HepG2 (cell line): ENCODE data around the gene SLC4A7. TPM values are rescaled to one million over a fixed set of nuclear protein-coding genes. Genes with fewer than 3 reads are reported as not detected.
A peak's percentile ranks its signal among the peaks of the same experiment; 100 is the strongest.

Experiments
- ATAC-seq: fragments of 200-7000 bp; cut with Tn5 transposase; 3 replicates; pipeline ENCODE4 v1.9.1; 2020; ENCODE audit warnings: mild to moderate bottlenecking, moderate library complexity
- BruUV-seq: library from RNA; stranded (reverse); fragments of 400-500 nt; replicated peaks from 2 replicates; lab custom pipeline; 2021; lab: Mats Ljungman, UMichigan
- CTCF ChIA-PET: fragments of 300-600 bp; formaldehyde crosslinking; extraction: SDS; loops from one replicate; lab custom pipeline; 2021; ENCODE audit warnings: low total read pairs, inconsistent platforms, low intra/inter-chr PET ratio; lab: Yijun Ruan, JAX
- POLR2A ChIA-PET: fragments of 350-600 bp; sonication (Branson Sonifier 250); formaldehyde crosslinking; loops from one replicate; lab custom pipeline; 2020; ENCODE audit warnings: antibody characterized with exemption, inconsistent platforms; lab: Yijun Ruan, JAX
- DNase-seq: peaks from one replicate; pipeline ENCODE4 v3.0.0-alpha.2; 2015; ENCODE audit warnings: low spot score
- FAIRE-seq: peaks from 3 replicates; lab custom pipeline; 2011; peaks lifted over from hg19 to GRCh38; lab: Jason Lieb, UNC
- H2AFZ ChIP-seq: one replicate; pipeline ENCODE4 v1.6.1; 2011; ENCODE audit warnings: low read length, inconsistent platforms
- H3K27ac ChIP-seq: fragments of 300-600 bp; 3 replicates; pipeline ENCODE4 v1.8.0; 2011; ENCODE audit warnings: mixed run types, mild to moderate bottlenecking, mixed read lengths, low read length, inconsistent platforms; ENCODE audit not compliant: insufficient read depth; ENCODE audit errors: extremely low read length
- H3K27me3 ChIP-seq, 2 experiments: fragments of 200-600 bp in 1 of 2; 2 replicates in 1 of 2; 3 replicates in 1 of 2; pipeline versions ENCODE4 v1.6.0 to v1.8.0; 2011; ENCODE audit warnings: low read length in 2 of 2, mild to moderate bottlenecking in 2 of 2, moderate library complexity in 2 of 2, inconsistent platforms in 1 of 2; ENCODE audit not compliant: insufficient read depth in 2 of 2, control insufficient read depth in 1 of 2
- H3K36me3 ChIP-seq, 2 experiments: fragments of 200-600 bp in 1 of 2; replicated peaks in 1 of 2; 2 replicates in 1 of 2; 3 replicates in 1 of 2; pipeline versions ENCODE4 v1.5.1 to v1.8.0; 2011; ENCODE audit warnings: low read length in 2 of 2, inconsistent platforms in 1 of 2; ENCODE audit not compliant: insufficient read depth in 2 of 2, control insufficient read depth in 1 of 2
- H3K4me1 ChIP-seq: 2 replicates; pipeline ENCODE4 v1.5.1; 2012; ENCODE audit warnings: low read length, inconsistent platforms; ENCODE audit not compliant: insufficient read depth
- H3K4me2 ChIP-seq: 2 replicates; pipeline ENCODE4 v1.6.0; 2011; ENCODE audit warnings: low read depth, low read length, inconsistent platforms
- H3K4me3 ChIP-seq, 3 experiments: fragments of 200-600 bp in 1 of 3; sonication (generic), shearing (Covaris generic) in 1 of 3; replicated peaks in 1 of 3; 2 replicates each; pipeline ENCODE4 v1.5.1; 2011 to 2016; ENCODE audit warnings: low read length in 3 of 3, inconsistent platforms in 2 of 3, low read depth in 2 of 3, mild to moderate bottlenecking in 2 of 3, control low read depth in 1 of 3, mixed read lengths in 1 of 3; ENCODE audit not compliant: insufficient read depth in 1 of 3
- H3K79me2 ChIP-seq: one replicate; pipeline ENCODE4 v1.6.1; 2011; ENCODE audit warnings: low read length, inconsistent platforms; ENCODE audit not compliant: insufficient read depth
- H3K9ac ChIP-seq: 2 replicates; pipeline ENCODE4 v1.6.0; 2011; ENCODE audit warnings: mild to moderate bottlenecking, low read depth, low read length, inconsistent platforms; ENCODE audit not compliant: insufficient read depth
- H3K9me3 ChIP-seq: 2 replicates; pipeline ENCODE4 v1.5.1; 2012; ENCODE audit warnings: mild to moderate bottlenecking, low read length
- H4K20me1 ChIP-seq: 2 replicates; pipeline ENCODE4 v1.6.0; 2011; ENCODE audit warnings: inconsistent platforms, mild to moderate bottlenecking, low read length, moderate library complexity; ENCODE audit not compliant: insufficient read depth
- AGO1 ChIP-seq: fragments of 200-400 bp; formaldehyde crosslinking; IDR thresholded peaks from 2 replicates; pipeline ENCODE4 v1.6.1; 2017; ENCODE audit warnings: mild to moderate bottlenecking, low read depth, low read length, moderate library complexity; ENCODE audit not compliant: poor library complexity, severe bottlenecking
- HNF4A ChIP-seq: sonication (generic); formaldehyde crosslinking; IDR thresholded peaks from 2 replicates; pipeline ENCODE4 v1.4.0; 2020; ENCODE audit warnings: missing genetic modification reagents
- MYC ChIP-seq: sonication (generic); formaldehyde crosslinking; IDR thresholded peaks from 2 replicates; pipeline ENCODE4 v1.9.0; 2021; ENCODE audit warnings: missing genetic modification reagents, borderline replicate concordance
- RFX5 ChIP-seq: IDR thresholded peaks from 2 replicates; pipeline ENCODE4 v1.6.1; 2011; ENCODE audit warnings: low read depth, low read length, improper control_type of control experiment
- THAP11 ChIP-seq: IDR thresholded peaks from 2 replicates; pipeline ENCODE4 v1.6.1; 2016; ENCODE audit warnings: missing biosample characterization, missing genetic modification reagents
- XRCC5 ChIP-seq: fragments of 200-400 bp; formaldehyde crosslinking; optimal IDR thresholded peaks from 2 replicates; pipeline ENCODE3; 2017; ENCODE audit warnings: mild to moderate bottlenecking, low read length
- ZFP62 ChIP-seq: sonication (generic); formaldehyde crosslinking; IDR thresholded peaks from 2 replicates; pipeline ENCODE4 v1.4.0; 2020; ENCODE audit warnings: missing genetic modification reagents
- ZNF12 ChIP-seq: sonication (generic); formaldehyde crosslinking; IDR thresholded peaks from 2 replicates; pipeline ENCODE4 v1.5.0; 2020; ENCODE audit warnings: missing genetic modification reagents
- WGBS: methylation state at CpG from one replicate; pipeline ENCODE4 v1.1.6; 2017; ENCODE audit warnings: low lambda C conversion rate; 5-methylcytosine and 5-hydroxymethylcytosine counted together
- in situ Hi-C: cut with HindIII; loops from 2 replicates; pipeline ENCODE4 v1.10.0; 2017; ENCODE audit warnings: low pct_unique_long_range_greater_than_20kb; ENCODE audit not compliant: extremely low pct_ligation_motif_present
- intact Hi-C: fragments of 100-400 bp; cut with micrococcal nuclease; formaldehyde crosslinking; loops from one replicate; pipeline ENCODE4 v1.10.0; 2022; ENCODE audit not compliant: unreplicated experiment
- polyA plus RNA-seq, 8 experiments: library from polyadenylated mRNA; depleted of rRNA in 3 of 8; stranded (reverse) in 7 of 8; unstranded in 1 of 8; fragments of >200 nt; fragmentation: Illumina TruSeq in 4 of 8; extraction: Trizol in 4 of 8; gene quantifications; 2 replicates each; pipeline versions ENCODE4 v1.2.1 to v1.2.3, GENCODE V29; 2011 to 2016; ENCODE audit warnings: low read depth in 4 of 8, missing spikeins in 1 of 8, mixed read lengths in 1 of 8; ENCODE audit not compliant: insufficient read depth in 1 of 8
- total RNA-seq, 5 experiments: library from RNA; depleted of rRNA; stranded (reverse); fragments of >200 nt; fragmentation: Illumina TruSeq; extraction: Trizol; gene quantifications; 2 replicates each; pipeline ENCODE4 v1.2.3, GENCODE V29; 2016; ENCODE audit warnings: low read depth in 1 of 5
- TF ChIP-seq, protein P1 (sequence below): sonication (generic); formaldehyde crosslinking; IDR thresholded peaks from 2 replicates; pipeline ENCODE4 v1.5.1; 2020; ENCODE audit warnings: mild to moderate bottlenecking, missing genetic modification reagents, moderate library complexity
- TF ChIP-seq, protein P2 (sequence below): sonication (generic); formaldehyde crosslinking; conservative IDR thresholded peaks from 2 replicates; pipeline ENCODE4 v1.4.0; 2020; ENCODE audit warnings: missing genetic modification reagents
- TF ChIP-seq, protein P3 (sequence below): sonication (generic); formaldehyde crosslinking; IDR thresholded peaks from 2 replicates; pipeline ENCODE4 v1.5.0; 2020; ENCODE audit warnings: mild to moderate bottlenecking, missing genetic modification reagents

Gene SLC4A7
- total and polyA plus RNA-seq, 2 of the 13 experiments (the other 11 are each of a cell fraction or from before 2014, with no cell fraction given): 16.4 to 43.8 TPM

DNA sequence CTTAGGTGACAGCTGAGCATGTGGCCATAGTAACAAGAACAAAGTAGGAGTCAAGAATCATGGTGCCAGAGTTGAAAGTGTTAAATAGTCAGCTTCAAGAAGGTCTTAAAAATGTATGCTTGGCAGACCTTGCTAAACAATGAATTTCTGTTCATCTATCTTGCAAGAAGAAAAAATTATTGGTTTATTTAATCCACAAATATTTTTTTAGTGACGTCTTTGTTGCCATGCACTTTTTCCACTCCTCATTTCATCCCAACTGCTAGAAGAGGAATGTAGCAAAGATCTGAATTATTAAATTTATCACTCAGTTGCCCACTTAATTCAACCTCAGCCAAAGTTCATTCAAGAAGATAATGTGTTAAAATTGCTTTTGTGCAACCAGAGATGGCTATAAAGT is 3.2 kb upstream of the SLC4A7 start:
- Histone ChIP-seq H3K4me1 (peaks cover 11% of the 10 kb centered on the region), H3K9ac (no peak overlapping the region), H3K27ac (no peak overlapping the region), H3K27me3 (no peaks in the 10 kb centered on the region; a peak in 1 of 5 replicates), H4K20me1 (no peaks in the 10 kb centered on the region; the same call in 1 of the 2 replicates)
- ATAC-seq (no peak), FAIRE-seq (no peak)
- TF ChIP-seq RFX5: peak; percentile 66; the same call in 1 of the 2 replicates
- no peak for TF ChIP-seq ZNF12 (CRISPR knock-in tag)
- TF ChIP-seq, all 625 proteins: peak for 1
- H3K79me2 ChIP-seq: peaks cover 12% of the 10 kb centered on the region
- no peak overlapping the region for H3K4me3 ChIP-seq
- ChIA-PET POLR2A (no interaction called here), CTCF (no interaction called here)
- intact Hi-C loops (no loop called here), in situ Hi-C loops (no loop called here)
- BruUV-seq: no TSS peak
- H3K36me3 ChIP-seq: no peaks in the 10 kb centered on the region
- WGBS: 8% methylated on average over 1 of the region's 1 CpG
- H3K9me3 ChIP-seq: no peaks in the 10 kb centered on the region
- no peak overlapping the region for H2AFZ ChIP-seq
- H3K4me2 ChIP-seq: no peak overlapping the region
- no peak for DNase-seq

DNA sequence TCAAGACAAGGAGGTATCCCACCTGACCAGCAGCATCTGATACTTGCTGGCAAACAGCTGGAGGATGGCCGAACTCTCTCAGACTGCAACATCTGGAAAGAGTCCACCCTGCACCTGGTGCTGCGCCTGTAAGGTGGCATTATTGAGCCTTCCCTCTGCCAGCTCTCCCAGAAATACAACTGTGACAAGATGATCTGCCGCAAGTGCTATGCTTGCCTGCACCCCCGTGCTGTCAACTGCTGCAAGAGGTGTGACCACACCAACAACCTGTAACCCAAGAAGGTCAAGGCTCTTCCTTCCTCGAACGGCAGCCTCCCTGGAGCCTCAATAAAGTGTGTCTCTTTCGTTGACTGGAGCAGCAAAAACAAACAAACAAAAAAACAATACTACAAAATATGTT is 2.2 kb upstream of the SLC4A7 start:
- Histone ChIP-seq H3K9ac (no peak overlapping the region), H3K4me2 (no peak overlapping the region), H3K27ac (no peak overlapping the region), H3K4me3 (no peak overlapping the region), H3K79me2 (peaks cover 23% of the 10 kb centered on the region), H3K4me1 (peaks cover 21% of the 10 kb centered on the region), H3K9me3 (no peaks in the 10 kb centered on the region), H2AFZ (no peak overlapping the region), H3K36me3 (no peaks in the 10 kb centered on the region), H3K27me3 (no peaks in the 10 kb centered on the region; a peak in 1 of 5 replicates), H4K20me1 (peaks cover 4% of the 10 kb centered on the region; the same call in 1 of the 2 replicates)
- WGBS: 49% methylated on average over 5 of the region's 7 CpGs
- BruUV-seq: no TSS peak
- intact Hi-C loops: no loop called here
- no peak for DNase-seq
- ATAC-seq: no peak
- POLR2A ChIA-PET: no interaction called here
- in situ Hi-C loops: no loop called here
- FAIRE-seq: no peak
- TF ChIP-seq ZFP62 (no peak), HNF4A (CRISPR knock-in tag) (no peak), AGO1 (no peak), MYC (CRISPR knock-in tag) (no peak), XRCC5 (no peak), THAP11 (no peak)
- TF ChIP-seq, protein P1, sequence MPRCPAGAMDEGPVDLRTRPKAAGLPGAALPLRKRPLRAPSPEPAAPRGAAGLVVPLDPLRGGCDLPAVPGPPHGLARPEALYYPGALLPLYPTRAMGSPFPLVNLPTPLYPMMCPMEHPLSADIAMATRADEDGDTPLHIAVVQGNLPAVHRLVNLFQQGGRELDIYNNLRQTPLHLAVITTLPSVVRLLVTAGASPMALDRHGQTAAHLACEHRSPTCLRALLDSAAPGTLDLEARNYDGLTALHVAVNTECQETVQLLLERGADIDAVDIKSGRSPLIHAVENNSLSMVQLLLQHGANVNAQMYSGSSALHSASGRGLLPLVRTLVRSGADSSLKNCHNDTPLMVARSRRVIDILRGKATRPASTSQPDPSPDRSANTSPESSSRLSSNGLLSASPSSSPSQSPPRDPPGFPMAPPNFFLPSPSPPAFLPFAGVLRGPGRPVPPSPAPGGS: no peak
- TF ChIP-seq, protein P2, sequence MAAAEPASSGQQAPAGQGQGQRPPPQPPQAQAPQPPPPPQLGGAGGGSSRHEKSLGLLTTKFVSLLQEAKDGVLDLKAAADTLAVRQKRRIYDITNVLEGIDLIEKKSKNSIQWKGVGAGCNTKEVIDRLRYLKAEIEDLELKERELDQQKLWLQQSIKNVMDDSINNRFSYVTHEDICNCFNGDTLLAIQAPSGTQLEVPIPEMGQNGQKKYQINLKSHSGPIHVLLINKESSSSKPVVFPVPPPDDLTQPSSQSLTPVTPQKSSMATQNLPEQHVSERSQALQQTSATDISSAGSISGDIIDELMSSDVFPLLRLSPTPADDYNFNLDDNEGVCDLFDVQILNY (CRISPR knock-in tag): no peak
- TF ChIP-seq, protein P3, sequence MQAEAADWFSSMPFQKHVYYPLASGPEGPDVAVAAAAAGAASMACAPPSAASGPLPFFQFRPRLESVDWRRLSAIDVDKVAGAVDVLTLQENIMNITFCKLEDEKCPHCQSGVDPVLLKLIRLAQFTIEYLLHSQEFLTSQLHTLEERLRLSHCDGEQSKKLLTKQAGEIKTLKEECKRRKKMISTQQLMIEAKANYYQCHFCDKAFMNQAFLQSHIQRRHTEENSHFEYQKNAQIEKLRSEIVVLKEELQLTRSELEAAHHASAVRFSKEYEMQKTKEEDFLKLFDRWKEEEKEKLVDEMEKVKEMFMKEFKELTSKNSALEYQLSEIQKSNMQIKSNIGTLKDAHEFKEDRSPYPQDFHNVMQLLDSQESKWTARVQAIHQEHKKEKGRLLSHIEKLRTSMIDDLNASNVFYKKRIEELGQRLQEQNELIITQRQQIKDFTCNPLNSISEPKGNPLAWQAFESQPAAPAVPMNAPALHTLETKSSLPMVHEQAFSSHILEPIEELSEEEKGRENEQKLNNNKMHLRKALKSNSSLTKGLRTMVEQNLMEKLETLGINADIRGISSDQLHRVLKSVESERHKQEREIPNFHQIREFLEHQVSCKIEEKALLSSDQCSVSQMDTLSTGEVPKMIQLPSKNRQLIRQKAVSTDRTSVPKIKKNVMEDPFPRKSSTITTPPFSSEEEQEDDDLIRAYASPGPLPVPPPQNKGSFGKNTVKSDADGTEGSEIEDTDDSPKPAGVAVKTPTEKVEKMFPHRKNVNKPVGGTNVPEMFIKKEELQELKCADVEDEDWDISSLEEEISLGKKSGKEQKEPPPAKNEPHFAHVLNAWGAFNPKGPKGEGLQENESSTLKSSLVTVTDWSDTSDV (CRISPR knock-in tag): no peak
- CTCF ChIA-PET: no interaction called here
